Smooth muscle cell (in vitro differentiated cells): ENCODE results near the gene LMTK3. TPM values are rescaled to one million over a fixed set of nuclear protein-coding genes. Genes with fewer than 3 reads are reported as not detected.

Experiments
- DNase-seq: peaks from one replicate; lab custom pipeline; 2025; ENCODE audit not compliant: unreplicated experiment; lab: John Stamatoyannopoulos, UW
- H2AFZ ChIP-seq: fragments of 200-600 bp; sonication (generic); 2 replicates; pipeline ENCODE4 v1.6.0; 2016; ENCODE audit warnings: antibody characterized with exemption, low read depth, mild to moderate bottlenecking
- H3F3A ChIP-seq: fragments of 200-600 bp; sonication (generic); 2 replicates; pipeline ENCODE4 v1.6.0; 2017; ENCODE audit warnings: antibody characterized with exemption, low read depth
- H3K27ac ChIP-seq: fragments of 200-600 bp; sonication (generic); 2 replicates; pipeline ENCODE4 v1.5.1; 2016; ENCODE audit warnings: low read depth, mild to moderate bottlenecking
- H3K27me3 ChIP-seq: fragments of 200-600 bp; sonication (generic); 2 replicates; pipeline ENCODE4 v1.6.1; 2016; ENCODE audit warnings: low read depth, mild to moderate bottlenecking
- H3K36me3 ChIP-seq: fragments of 200-600 bp; sonication (generic); 2 replicates; pipeline ENCODE4 v1.5.1; 2016; ENCODE audit warnings: low read depth
- H3K4me1 ChIP-seq: fragments of 200-600 bp; sonication (generic); 2 replicates; pipeline ENCODE4 v1.5.1; 2016; ENCODE audit warnings: low read depth
- H3K4me2 ChIP-seq: fragments of 200-600 bp; sonication (generic); 2 replicates; pipeline ENCODE4 v1.6.0; 2016; ENCODE audit warnings: mild to moderate bottlenecking
- H3K4me3 ChIP-seq: fragments of 200-600 bp; sonication (generic); 2 replicates; pipeline ENCODE4 v1.5.1; 2016; ENCODE audit warnings: mild to moderate bottlenecking
- H3K79me2 ChIP-seq: fragments of 200-600 bp; sonication (generic); 2 replicates; pipeline ENCODE4 v1.6.0; 2016; ENCODE audit warnings: low read depth, mild to moderate bottlenecking
- H3K9ac ChIP-seq: fragments of 200-600 bp; sonication (generic); 2 replicates; pipeline ENCODE4 v1.6.0; 2016; ENCODE audit warnings: low read depth
- H3K9me3 ChIP-seq: fragments of 200-600 bp; sonication (generic); replicated peaks from 2 replicates; pipeline ENCODE4 v1.5.1; 2016; ENCODE audit warnings: low read depth
- H4K20me1 ChIP-seq: fragments of 200-600 bp; sonication (generic); 2 replicates; pipeline ENCODE4 v1.6.0; 2016; ENCODE audit warnings: low read depth
- CTCF ChIP-seq: fragments of 200-600 bp; sonication (generic); IDR thresholded peaks from 2 replicates; pipeline ENCODE4 v1.5.1; 2017; ENCODE audit warnings: borderline replicate concordance, mild to moderate bottlenecking, antibody characterized with exemption; ENCODE audit not compliant: insufficient read depth, poor library complexity, severe bottlenecking
- WGBS: methylation state at CpG from one replicate; pipeline ENCODE4 v1.1.7; 2016; ENCODE audit warnings: low lambda C conversion rate; 5-methylcytosine and 5-hydroxymethylcytosine counted together
- polyA plus RNA-seq: library from polyadenylated mRNA; unstranded; fragments of >200 nt; fragmentation: Nextera tagmentation; extraction: Ambion mirVana; gene quantifications from 2 replicates; pipeline ENCODE4 v1.2.1, GENCODE V29; 2016
- total RNA-seq: library from RNA; depleted of rRNA; stranded (reverse); fragments of >200 nt; gene quantifications from 2 replicates; pipeline ENCODE4 v1.2.3, GENCODE V29; 2014

LMTK3 gene
- total and polyA plus RNA-seq, 2 experiments from 2014 or later, result 0.66 to 3.1 TPM

GRCh38 chr19:48493718-48494401 is 17.8 kb downstream of the LMTK3 start:
- Histone ChIP-seq H3K79me2 (no peaks in the 10 kb centered on the region), H4K20me1 (no peaks in the 10 kb centered on the region), H2AFZ (no peak overlapping the region), H3K4me3 (peak overlapping the region; percentile 68), H3K9ac (peak overlapping the region; percentile 68), H3K9me3 (no peaks in the 10 kb centered on the region), H3K27me3 (no peaks in the 10 kb centered on the region), H3K4me2 (peak overlapping the region; percentile 86), H3K36me3 (no peaks in the 10 kb centered on the region), H3F3A (peaks cover 6% of the 10 kb centered on the region), H3K27ac (no peak overlapping the region), H3K4me1 (peaks cover 7% of the 10 kb centered on the region)
- no peak for DNase-seq
- WGBS, result 13% methylated on average over 15 of the region's 70 CpGs
- no peak for TF ChIP-seq CTCF

DNA sequence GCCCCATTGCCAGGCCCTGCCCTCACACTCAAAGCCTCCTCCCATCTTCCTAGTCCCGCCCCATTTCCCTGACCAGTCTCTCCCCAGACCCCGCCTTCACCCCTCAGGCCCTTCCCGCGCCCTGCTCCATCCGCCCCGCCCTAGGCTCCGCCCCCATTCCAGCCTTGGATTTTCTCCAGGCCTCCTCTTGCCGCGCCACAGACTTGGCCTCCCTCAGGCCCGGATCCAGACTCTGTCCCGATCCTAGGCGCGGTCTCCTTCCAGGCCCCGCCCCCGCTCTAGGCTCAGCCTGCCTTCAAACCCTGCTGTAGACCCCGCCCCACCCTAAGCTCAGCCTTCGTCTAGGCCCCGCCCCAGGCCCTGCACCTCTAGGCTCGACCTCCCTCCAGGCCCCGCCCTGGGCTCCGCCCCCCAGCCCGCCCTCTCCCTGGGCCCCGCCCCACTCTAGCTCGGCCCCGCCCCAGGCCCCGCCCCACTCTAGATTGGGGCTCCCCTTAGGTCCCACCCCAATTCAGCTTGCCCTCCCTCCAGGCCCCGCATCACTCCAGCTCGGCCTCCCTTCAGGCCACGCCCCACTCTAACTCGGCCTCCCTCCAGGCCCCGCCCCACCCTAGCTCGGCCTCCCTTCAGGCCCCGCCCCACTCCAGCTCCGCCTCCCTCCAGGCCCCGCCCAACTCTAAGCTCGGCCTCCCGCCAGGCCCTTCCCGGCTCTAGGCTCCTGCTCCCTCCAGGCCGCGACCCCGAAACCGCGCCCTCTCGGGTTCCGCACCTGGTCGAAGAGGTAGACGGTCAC is 18.5 kb downstream of the LMTK3 start:
- no peak for TF ChIP-seq CTCF
- WGBS, result 3% methylated on average over 26 of the region's 47 CpGs
- peak overlapping the region; percentile 84 for H3K4me2 ChIP-seq

GRCh38 chr19:48491793-48492123 is 19.9 kb downstream of the LMTK3 start:
- DNase-seq, result no peak
- Histone ChIP-seq H2AFZ (no peak overlapping the region), H3F3A (peaks cover 6% of the 10 kb centered on the region), H3K27ac (no peak overlapping the region), H3K27me3 (no peaks in the 10 kb centered on the region), H3K36me3 (no peaks in the 10 kb centered on the region), H4K20me1 (no peaks in the 10 kb centered on the region), H3K4me2 (peak overlapping the region; percentile 78), H3K9me3 (no peaks in the 10 kb centered on the region), H3K4me1 (peaks cover 7% of the 10 kb centered on the region), H3K9ac (no peak overlapping the region), H3K79me2 (no peaks in the 10 kb centered on the region), H3K4me3 (no peak overlapping the region)
- no peak for TF ChIP-seq CTCF
- 23% methylated on average over 7 of the region's 10 CpGs for WGBS

More for the DNA sequence above, 18.5 kb downstream of the LMTK3 start:
- Histone ChIP-seq H3K9ac (peak overlapping the region; percentile 68), H3K27me3 (no peaks in the 10 kb centered on the region), H4K20me1 (no peaks in the 10 kb centered on the region), H3K9me3 (no peaks in the 10 kb centered on the region), H2AFZ (no peak overlapping the region), H3K4me3 (peak overlapping the region; percentile 68), H3K36me3 (no peaks in the 10 kb centered on the region), H3F3A (peaks cover 6% of the 10 kb centered on the region), H3K79me2 (no peaks in the 10 kb centered on the region), H3K27ac (no peak overlapping the region), H3K4me1 (peaks cover 7% of the 10 kb centered on the region)
- peak; percentile 97 for DNase-seq
